OCI-LY3 (cell line): ENCODE measurements around the gene BNC2.

Source experiments
- H2AFZ ChIP-seq: fragments of 200-600, 300-600 bp; shearing (Covaris generic); 2 replicates; pipeline ENCODE4 v1.6.0; 2014; ENCODE audit warnings: antibody characterized with exemption, low read depth, low read length
- H3K27ac ChIP-seq: fragments of 200-600, 300-600 bp; sonication (generic); 2 replicates; pipeline ENCODE4 v1.5.1; 2014; ENCODE audit warnings: mild to moderate bottlenecking, low read length, moderate library complexity, mixed read lengths
- H3K27me3 ChIP-seq: fragments of 200-600, 300-600 bp; sonication (generic); 2 replicates; pipeline ENCODE4 v1.6.1; 2014; ENCODE audit warnings: low read depth, low read length, mixed read lengths
- H3K36me3 ChIP-seq: fragments of 200-600, 300-600 bp; sonication (generic); replicated peaks from 2 replicates; pipeline ENCODE3; 2014; ENCODE audit warnings: low read depth, low read length, mixed read lengths
- H3K4me1 ChIP-seq: fragments of 300-600, 200-600 bp; sonication (generic); 2 replicates; pipeline ENCODE4 v1.6.1; 2014; ENCODE audit warnings: low read length, mixed read lengths
- H3K4me2 ChIP-seq: fragments of 200-600, 300-600 bp; sonication (generic); 2 replicates; pipeline ENCODE4 v1.6.1; 2014; ENCODE audit warnings: low read length, mixed read lengths
- H3K4me3 ChIP-seq: fragments of 300-600, 200-600 bp; sonication (generic); 2 replicates; pipeline ENCODE4 v1.5.1; 2014; ENCODE audit warnings: antibody characterized with exemption, mild to moderate bottlenecking, low read length, moderate library complexity
- H3K79me2 ChIP-seq: fragments of 300-600, 200-600 bp; shearing (Covaris generic); 2 replicates; pipeline ENCODE4 v1.6.1; 2014; ENCODE audit warnings: mild to moderate bottlenecking, low read length, mixed read lengths
- H3K9ac ChIP-seq: fragments of 300-600, 200-600 bp; shearing (Covaris generic); 2 replicates; pipeline ENCODE4 v1.6.0; 2014; ENCODE audit warnings: mild to moderate bottlenecking, low read length, moderate library complexity
- H3K9me3 ChIP-seq: fragments of 200-600, 300-600 bp; shearing (Covaris generic); 2 replicates; pipeline ENCODE4 v1.6.1; 2014; ENCODE audit warnings: low read length, mixed read lengths; ENCODE audit not compliant: insufficient read depth
- H4K20me1 ChIP-seq: fragments of 200-600, 300-600 bp; sonication (generic); 2 replicates; pipeline ENCODE4 v1.6.1; 2016; ENCODE audit warnings: low read length, mixed read lengths; ENCODE audit not compliant: insufficient read depth
- CTCF ChIP-seq: fragments of 200-600, 300-600 bp; sonication (generic); IDR thresholded peaks from 2 replicates; pipeline ENCODE4 v1.5.1; 2014; ENCODE audit warnings: antibody characterized with exemption, low read length, low read depth
- EZH2phosphoT487 ChIP-seq: fragments of 200-600 bp; shearing (Covaris generic); IDR thresholded peaks from 2 replicates; pipeline ENCODE4 v1.6.1; 2018; ENCODE audit warnings: antibody characterized with exemption, mixed run types, low read depth

Gene BNC2

DNA sequence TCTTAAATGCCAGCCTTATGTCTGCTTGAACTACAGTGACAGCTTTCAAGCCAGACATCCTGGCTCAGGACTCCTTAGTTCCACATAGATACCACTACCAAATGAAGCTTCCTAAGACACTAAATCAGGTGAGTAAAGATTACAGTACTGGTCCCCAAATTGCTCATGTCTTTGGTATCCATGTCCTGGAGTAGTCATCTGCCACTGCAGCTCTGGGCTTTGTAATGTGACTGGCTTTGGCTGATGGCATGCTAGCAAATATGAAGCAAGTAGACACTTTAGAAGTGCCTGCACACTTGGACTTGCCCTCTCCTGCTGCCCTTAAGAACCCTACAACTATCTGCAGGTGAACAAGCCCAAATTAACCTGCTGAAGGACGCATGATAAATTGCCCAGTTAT is 334.9 kb downstream of the BNC2 start:
- H3K4me3 ChIP-seq = no peak overlapping the region
- H3K79me2 ChIP-seq = no peaks in the 10 kb centered on the region
- TF ChIP-seq CTCF = no peak
- TF ChIP-seq EZH2phosphoT487 = no peak
- no peaks in the 10 kb centered on the region for H4K20me1 ChIP-seq
- no peaks in the 10 kb centered on the region for H3K9me3 ChIP-seq
- no peak overlapping the region for H3K9ac ChIP-seq
- H3K4me1 ChIP-seq = no peaks in the 10 kb centered on the region
- H2AFZ ChIP-seq = no peak overlapping the region
- no peak overlapping the region for H3K4me2 ChIP-seq
- no peaks in the 10 kb centered on the region for H3K36me3 ChIP-seq
- no peak overlapping the region for H3K27ac ChIP-seq
- no peaks in the 10 kb centered on the region for H3K27me3 ChIP-seq

DNA sequence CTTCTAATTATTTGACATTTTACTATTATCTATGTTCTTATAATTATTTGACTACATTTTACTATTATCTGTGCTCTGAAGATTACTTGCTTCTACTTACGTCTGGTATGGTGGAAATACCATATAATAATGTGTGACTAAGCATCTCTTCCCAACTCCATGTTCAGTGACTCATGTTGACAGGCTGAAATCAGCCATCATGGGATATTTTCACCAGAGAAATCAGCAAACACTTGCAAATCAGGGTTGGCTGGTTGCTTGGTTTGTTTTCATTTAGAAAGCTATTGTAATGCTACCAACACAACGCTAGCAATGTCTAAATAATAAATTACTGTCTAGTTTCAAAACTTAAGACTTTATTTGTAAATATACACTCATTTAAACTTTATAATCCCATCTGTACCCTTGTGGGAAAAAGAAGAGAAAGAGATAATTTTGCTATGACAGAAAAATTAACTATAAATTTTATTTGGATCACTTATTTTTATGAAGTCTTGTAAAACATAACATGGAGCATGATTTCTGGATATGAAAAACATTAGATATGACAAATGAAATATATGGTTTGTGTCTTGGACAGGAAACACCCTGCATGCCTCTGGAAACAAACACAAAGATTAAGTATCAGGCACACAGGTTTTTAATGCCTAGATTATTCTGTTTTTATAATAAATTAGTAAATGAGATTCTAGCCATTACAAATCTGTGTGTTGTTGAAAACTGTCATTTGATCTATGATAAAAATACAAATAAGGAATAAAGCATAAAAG is 337.6 kb downstream of the BNC2 start:
- Histone ChIP-seq H4K20me1 (no peaks in the 10 kb centered on the region), H3K9me3 (no peaks in the 10 kb centered on the region), H3K4me1 (no peaks in the 10 kb centered on the region), H3K27ac (no peak overlapping the region), H3K79me2 (no peaks in the 10 kb centered on the region), H3K36me3 (no peaks in the 10 kb centered on the region), H3K9ac (no peak overlapping the region), H3K4me2 (no peak overlapping the region), H2AFZ (no peak overlapping the region), H3K27me3 (no peaks in the 10 kb centered on the region), H3K4me3 (no peak overlapping the region)
- TF ChIP-seq CTCF = no peak
- no peak for TF ChIP-seq EZH2phosphoT487

GRCh38 chr9:16532272-16532671 is 338.2 kb downstream of the BNC2 start:
- Histone ChIP-seq H4K20me1 (no peaks in the 10 kb centered on the region), H2AFZ (no peak overlapping the region), H3K4me3 (no peak overlapping the region), H3K27ac (no peak overlapping the region), H3K9me3 (no peaks in the 10 kb centered on the region), H3K9ac (no peak overlapping the region), H3K4me2 (no peak overlapping the region), H3K4me1 (no peaks in the 10 kb centered on the region), H3K36me3 (no peaks in the 10 kb centered on the region), H3K27me3 (no peaks in the 10 kb centered on the region), H3K79me2 (no peaks in the 10 kb centered on the region)
- TF ChIP-seq EZH2phosphoT487 (no peak), CTCF (no peak)

DNA sequence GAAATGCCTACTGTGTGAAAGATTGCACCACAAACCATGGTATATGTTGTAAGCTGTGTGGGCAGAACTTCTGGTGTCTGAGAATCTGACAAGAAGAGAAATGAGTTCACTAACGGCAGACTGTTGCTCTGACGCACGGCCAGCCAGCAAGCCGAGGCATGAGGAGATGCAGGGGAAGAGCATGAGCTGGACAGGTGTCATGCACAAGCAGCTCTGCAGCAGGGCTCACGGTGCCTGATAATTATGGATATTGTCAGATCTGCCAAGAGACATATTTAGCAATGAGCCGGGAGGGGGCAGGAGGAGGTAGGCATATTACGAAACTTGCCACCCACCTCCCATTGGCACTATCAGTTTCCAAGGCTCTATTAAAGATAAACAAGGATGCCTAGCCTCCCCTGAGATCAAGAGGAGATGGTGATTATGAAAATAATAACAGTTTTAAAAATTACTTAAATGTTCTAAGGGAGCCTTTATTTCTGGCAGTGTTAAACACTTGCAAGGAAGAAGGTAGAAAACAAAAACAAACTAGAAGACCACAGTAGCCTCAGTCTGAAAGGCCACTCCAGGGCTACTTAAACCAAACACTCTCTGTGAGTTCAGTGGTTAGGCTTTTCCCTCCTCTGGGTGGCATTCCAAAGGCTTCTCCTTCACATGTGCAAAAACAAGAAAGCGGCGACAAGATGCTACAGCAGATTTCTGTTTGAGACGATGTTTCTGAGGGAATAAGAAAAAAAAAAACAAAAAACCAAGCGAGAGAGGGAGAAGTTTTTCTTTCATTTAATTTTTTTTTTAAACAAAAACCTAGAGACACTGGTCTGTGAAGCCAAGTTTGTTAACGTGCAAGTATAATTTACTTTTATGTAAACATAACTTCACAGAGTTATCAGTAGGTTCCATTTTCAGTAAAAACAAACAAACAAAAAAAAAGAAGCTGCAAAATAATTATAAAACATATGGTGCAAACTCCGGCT is 339.5 kb downstream of the BNC2 start:
- Histone ChIP-seq H3K4me3 (no peak overlapping the region), H3K27ac (no peak overlapping the region)

More for the DNA sequence above, 339.5 kb downstream of the BNC2 start:
- Histone ChIP-seq H3K4me1 (no peaks in the 10 kb centered on the region), H3K79me2 (no peaks in the 10 kb centered on the region), H2AFZ (no peak overlapping the region), H3K27me3 (no peaks in the 10 kb centered on the region), H3K9ac (no peak overlapping the region), H3K9me3 (no peaks in the 10 kb centered on the region), H3K36me3 (no peaks in the 10 kb centered on the region), H4K20me1 (no peaks in the 10 kb centered on the region), H3K4me2 (no peak overlapping the region)
- TF ChIP-seq CTCF = no peak
- TF ChIP-seq EZH2phosphoT487 = no peak
